GM12873 (cell line): Measurements from ENCODE around the gene RBFOX2.

Experiments
- TF ChIP-seq, protein P1 (sequence below): IDR thresholded peaks from 2 replicates; pipeline ENCODE4 v1.5.1; 2012; ENCODE audit warnings: low read depth, mild to moderate bottlenecking, moderate library complexity, low read length, control low read depth; ENCODE audit not compliant: insufficient read depth; ENCODE audit errors: missing control alignments

The RBFOX2 gene

DNA sequence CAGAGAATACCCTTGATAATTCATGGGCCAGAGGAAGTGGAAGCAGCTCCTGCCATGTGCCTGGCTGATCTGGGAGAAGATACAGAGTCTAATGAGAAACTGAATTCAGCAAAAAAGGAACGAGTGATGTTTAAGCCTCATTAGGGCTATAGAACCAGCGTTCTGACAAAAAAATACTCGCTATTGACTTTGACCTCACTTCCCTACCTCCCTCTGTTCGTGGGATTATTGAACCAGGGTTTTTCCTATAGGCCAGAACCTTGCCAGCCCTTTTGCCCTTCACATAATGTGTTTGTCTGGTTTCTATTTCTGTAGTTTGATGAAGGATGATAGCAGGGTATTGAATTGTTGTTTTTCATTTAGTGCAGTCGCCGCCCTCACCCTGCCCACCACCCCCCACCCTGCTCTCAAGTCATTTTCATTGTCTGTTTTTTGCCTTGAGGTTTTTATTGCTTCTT lies 7.6 kb upstream of the RBFOX2 start:
- TF ChIP-seq, protein P1, sequence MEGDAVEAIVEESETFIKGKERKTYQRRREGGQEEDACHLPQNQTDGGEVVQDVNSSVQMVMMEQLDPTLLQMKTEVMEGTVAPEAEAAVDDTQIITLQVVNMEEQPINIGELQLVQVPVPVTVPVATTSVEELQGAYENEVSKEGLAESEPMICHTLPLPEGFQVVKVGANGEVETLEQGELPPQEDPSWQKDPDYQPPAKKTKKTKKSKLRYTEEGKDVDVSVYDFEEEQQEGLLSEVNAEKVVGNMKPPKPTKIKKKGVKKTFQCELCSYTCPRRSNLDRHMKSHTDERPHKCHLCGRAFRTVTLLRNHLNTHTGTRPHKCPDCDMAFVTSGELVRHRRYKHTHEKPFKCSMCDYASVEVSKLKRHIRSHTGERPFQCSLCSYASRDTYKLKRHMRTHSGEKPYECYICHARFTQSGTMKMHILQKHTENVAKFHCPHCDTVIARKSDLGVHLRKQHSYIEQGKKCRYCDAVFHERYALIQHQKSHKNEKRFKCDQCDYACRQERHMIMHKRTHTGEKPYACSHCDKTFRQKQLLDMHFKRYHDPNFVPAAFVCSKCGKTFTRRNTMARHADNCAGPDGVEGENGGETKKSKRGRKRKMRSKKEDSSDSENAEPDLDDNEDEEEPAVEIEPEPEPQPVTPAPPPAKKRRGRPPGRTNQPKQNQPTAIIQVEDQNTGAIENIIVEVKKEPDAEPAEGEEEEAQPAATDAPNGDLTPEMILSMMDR = no peak

DNA sequence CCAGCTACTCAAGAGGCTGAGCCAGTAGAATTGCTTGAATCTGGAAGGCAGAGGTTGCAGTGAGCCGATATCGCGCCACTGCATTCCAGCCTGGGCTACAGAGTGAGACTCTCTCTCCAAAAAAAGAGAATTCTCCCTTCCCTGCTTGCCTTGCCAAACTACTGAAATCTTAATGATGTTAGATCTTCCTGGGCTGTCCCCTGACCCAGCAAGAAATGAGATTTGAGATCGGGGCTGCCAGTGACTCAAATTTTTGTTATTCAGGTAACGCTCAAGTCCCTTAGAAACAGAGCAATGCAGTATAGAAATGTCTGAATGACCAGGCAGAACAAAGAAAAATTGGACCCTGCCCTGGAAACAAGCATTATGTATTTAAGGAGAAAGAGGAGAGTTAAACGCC lies 4.0 kb upstream of the RBFOX2 start:
- TF ChIP-seq, protein P1 = no peak

DNA sequence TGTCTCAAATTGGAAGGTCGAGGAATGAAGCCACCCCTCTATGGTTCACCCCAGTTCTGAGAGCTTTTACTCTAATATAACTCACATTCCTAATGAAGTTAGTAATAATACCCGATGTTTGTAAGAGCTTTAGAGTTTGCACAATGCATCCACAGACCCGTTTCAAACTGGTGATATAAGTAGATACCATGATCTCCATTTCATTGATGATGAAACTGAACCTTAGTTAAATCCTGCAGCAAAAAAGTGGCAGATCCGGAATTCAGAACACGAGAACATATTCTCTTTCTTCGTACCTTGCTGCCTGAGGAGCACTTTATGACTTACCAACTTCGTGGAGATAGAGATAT lies 757 bp upstream of the RBFOX2 start:
- TF ChIP-seq, protein P1 = no peak

DNA sequence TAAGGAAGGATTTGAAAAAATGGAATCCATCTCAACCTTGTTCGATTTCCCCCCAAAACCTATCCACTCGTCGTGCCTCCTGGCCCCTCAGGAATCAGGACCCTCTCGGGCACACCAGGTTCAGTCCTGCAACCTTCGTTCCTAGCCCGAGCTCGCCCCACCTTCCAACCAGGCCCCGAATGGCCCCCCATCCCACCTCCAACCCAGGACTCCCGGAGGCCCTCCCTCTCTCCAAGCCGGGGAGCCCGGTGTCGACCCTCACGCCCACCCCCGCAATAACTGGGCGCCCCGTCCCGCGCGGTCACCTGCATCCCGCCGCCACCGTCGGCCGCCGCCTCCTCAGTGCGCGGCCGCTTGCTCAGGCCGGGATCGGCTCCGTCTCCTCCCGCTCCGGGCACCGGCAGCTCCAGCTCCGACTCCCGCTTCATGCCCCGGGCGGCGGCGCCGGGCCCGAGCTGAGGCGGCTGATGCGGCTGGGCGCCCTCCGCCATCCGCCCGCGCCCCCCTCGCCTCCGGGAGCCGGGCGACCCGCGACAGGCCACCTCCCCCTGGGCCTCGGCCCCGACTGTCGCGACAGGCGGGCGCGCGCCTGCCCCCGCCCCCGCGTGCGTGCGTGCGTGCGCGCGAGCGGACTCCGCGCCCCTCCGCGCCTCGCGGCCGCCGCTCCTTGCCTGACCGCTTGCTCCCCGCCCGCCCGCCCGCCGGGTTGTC lies 534 bp downstream of the RBFOX2 start:
- TF ChIP-seq, protein P1 = no peak

DNA sequence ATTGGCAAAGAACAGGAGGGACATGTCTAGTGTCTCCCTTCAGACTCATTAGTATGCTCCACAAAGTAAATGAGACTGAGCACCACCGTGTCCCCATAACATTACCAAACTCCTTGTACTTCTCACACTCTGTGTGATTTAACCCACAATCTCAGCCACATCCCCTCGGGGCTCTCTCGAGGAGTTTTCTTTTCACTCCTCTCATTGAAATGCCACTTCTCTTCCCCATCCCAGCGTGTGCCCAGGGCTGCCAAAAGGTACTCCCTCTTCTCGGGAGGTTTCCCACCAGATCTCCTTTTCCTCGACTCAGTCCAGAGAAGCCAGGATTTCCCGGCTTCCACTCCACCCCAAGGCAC lies 1.1 kb downstream of the RBFOX2 start:
- TF ChIP-seq, protein P1 = no peak

DNA sequence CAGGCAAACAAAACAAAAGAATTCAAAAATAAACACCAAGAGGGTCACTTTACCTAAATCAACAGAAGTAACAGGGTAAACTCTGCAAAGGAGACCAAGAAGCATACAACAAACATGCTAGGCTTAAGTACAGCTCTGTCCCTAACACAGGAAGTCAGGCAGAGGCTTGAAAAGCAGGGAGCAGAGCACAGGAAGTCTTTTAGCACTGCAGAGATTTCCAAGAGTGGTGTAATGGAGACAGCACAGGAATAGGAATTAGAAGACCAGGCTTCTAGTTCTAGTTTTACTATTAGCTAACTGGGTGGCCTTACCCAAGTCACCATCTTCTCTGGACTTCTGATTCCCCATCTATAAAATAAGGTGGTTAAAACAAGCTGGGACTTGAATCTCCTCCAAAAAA lies 1.9 kb downstream of the RBFOX2 start:
- TF ChIP-seq, protein P1 = no peak

DNA sequence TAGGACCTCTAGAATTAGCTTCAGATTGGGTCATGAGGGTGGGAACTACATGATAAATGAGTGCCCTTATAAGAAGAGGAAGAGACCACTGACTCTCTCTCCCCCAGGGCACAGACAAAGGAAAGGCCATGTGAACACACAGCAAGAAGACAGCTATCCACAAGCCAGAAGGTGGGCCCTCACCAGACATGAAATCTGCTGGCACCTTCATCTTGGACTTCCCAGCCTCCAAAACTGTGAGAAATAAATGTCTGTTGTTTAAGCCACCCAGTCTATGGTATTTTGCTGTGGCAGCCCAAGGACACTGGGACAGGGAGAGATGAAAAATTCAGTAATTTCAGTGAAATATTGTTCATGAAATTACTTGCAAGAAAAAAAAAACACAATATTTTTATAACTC lies 5.9 kb downstream of the RBFOX2 start:
- TF ChIP-seq, protein P1 = no peak
